HepG2 (cell line): ENCODE data around the gene C14orf132. TPM values are rescaled to one million over a fixed set of nuclear protein-coding genes. Genes with fewer than 3 reads are reported as not detected.

Source experiments
- EED ChIP-seq: sonication (generic); formaldehyde crosslinking; IDR thresholded peaks from 2 replicates; pipeline ENCODE4 v1.5.0; 2020; ENCODE audit warnings: mild to moderate bottlenecking, missing genetic modification reagents
- HINFP ChIP-seq: sonication (generic); formaldehyde crosslinking; IDR thresholded peaks from 2 replicates; pipeline ENCODE4 v1.4.0; 2020; ENCODE audit warnings: low read depth, mild to moderate bottlenecking, missing genetic modification reagents
- KAT2B ChIP-seq: fragments of 150-350 bp; IDR thresholded peaks from 2 replicates; pipeline ENCODE4 v1.6.1; 2014; ENCODE audit warnings: low read depth, low read length, borderline replicate concordance
- KAT8 ChIP-seq: IDR thresholded peaks from 2 replicates; pipeline ENCODE4 v1.6.1; 2016; ENCODE audit warnings: missing genetic modification reagents, missing compliant biosample characterization
- MBD4 ChIP-seq: IDR thresholded peaks from 2 replicates; pipeline ENCODE4 v1.6.1; 2012; ENCODE audit warnings: low read length, inconsistent platforms, borderline replicate concordance
- NR2F6 ChIP-seq, 2 experiments: IDR thresholded peaks; 2 replicates each; pipeline ENCODE4 v1.6.1; 2016; ENCODE audit warnings: antibody characterized with exemption in 1 of 2, mild to moderate bottlenecking in 1 of 2
- RARA ChIP-seq: IDR thresholded peaks from 2 replicates; pipeline ENCODE4 v1.6.1; 2016; ENCODE audit warnings: missing genetic modification reagents, missing compliant biosample characterization
- ZEB1 ChIP-seq: IDR thresholded peaks from 2 replicates; pipeline ENCODE4 v1.6.1; 2012; ENCODE audit warnings: mild to moderate bottlenecking, low read depth, inconsistent platforms; ENCODE audit not compliant: insufficient replicate concordance
- ZNF180 ChIP-seq: sonication (generic); formaldehyde crosslinking; IDR thresholded peaks from 2 replicates; pipeline ENCODE4 v1.4.0; 2020; ENCODE audit warnings: low read depth, missing genetic modification reagents, borderline replicate concordance
- ZNF30 ChIP-seq: sonication (generic); formaldehyde crosslinking; IDR thresholded peaks from 2 replicates; pipeline ENCODE4 v1.5.0; 2020; ENCODE audit warnings: mild to moderate bottlenecking, missing genetic modification reagents
- ZNF687 ChIP-seq: sonication (generic); formaldehyde crosslinking; IDR thresholded peaks from 2 replicates; pipeline ENCODE4 v1.5.1; 2020; ENCODE audit warnings: mild to moderate bottlenecking, missing genetic modification reagents, moderate library complexity
- ZSCAN20 ChIP-seq: sonication (generic); formaldehyde crosslinking; IDR thresholded peaks from 2 replicates; pipeline ENCODE4 v1.4.0; 2020; ENCODE audit warnings: missing genetic modification reagents, mild to moderate bottlenecking, borderline replicate concordance
- polyA plus RNA-seq, 8 experiments: library from polyadenylated mRNA; depleted of rRNA in 3 of 8; stranded (reverse) in 7 of 8; unstranded in 1 of 8; fragments of >200 nt; fragmentation: Illumina TruSeq in 4 of 8; extraction: Trizol in 4 of 8; gene quantifications; 2 replicates each; pipeline versions ENCODE4 v1.2.1 to v1.2.3, GENCODE V29; 2011 to 2016; ENCODE audit warnings: low read depth in 4 of 8, missing spikeins in 1 of 8, mixed read lengths in 1 of 8; ENCODE audit not compliant: insufficient read depth in 1 of 8
- total RNA-seq, 5 experiments: library from RNA; depleted of rRNA; stranded (reverse); fragments of >200 nt; fragmentation: Illumina TruSeq; extraction: Trizol; gene quantifications; 2 replicates each; pipeline ENCODE4 v1.2.3, GENCODE V29; 2016; ENCODE audit warnings: low read depth in 1 of 5

C14orf132 gene
- total and polyA plus RNA-seq, 2 of the 13 experiments (the other 11 are each of a cell fraction or from before 2014, with no cell fraction given), result 0.13 to 0.15 TPM

- TF ChIP-seq ZNF30 (CRISPR knock-in tag) (no peak), NR2F6 (IDR thresholded peaks at IDR 0.05) (no peak), NR2F6 (CRISPR knock-in tag; IDR thresholded peaks at IDR 0.05) (no peak), HINFP (CRISPR knock-in tag) (no peak), KAT2B (no peak), RARA (CRISPR knock-in tag) (peak; percentile 31; the same call in 1 of the 2 replicates), ZSCAN20 (CRISPR knock-in tag) (no peak), MBD4 (no peak), KAT8 (CRISPR knock-in tag) (no peak), EED (CRISPR knock-in tag) (no peak), ZNF687 (CRISPR knock-in tag) (0 out of 2 replicates have a peak, but pooled peaks have one; percentile 17), ZNF180 (CRISPR knock-in tag) (no peak), ZEB1 (no peak)
Measured at GRCh38 chr14:96097752-96098151, 58.6 kb downstream of the C14orf132 start (continued).
